Glutamatergic neuron (in vitro differentiated cells): Measurements from ENCODE around the gene OR1J1. TPM values are rescaled to one million over a fixed set of nuclear protein-coding genes. Genes with fewer than 3 reads are reported as not detected.

Experiments used
- DNase-seq: peaks from one replicate; pipeline ENCODE4 v3.0.0; 2022
- H3K27ac Mint-ChIP-seq: one replicate; pipeline ENCODE4 v1.8.0; 2020; ENCODE audit warnings: mild to moderate bottlenecking, mixed read lengths, inconsistent platforms; ENCODE audit not compliant: unreplicated experiment
- H3K27me3 Mint-ChIP-seq: one replicate; pipeline ENCODE4 v1.8.0; 2020; ENCODE audit warnings: mild to moderate bottlenecking, moderate library complexity, mixed read lengths, inconsistent platforms; ENCODE audit not compliant: unreplicated experiment
- H3K36me3 Mint-ChIP-seq: one replicate; pipeline ENCODE4 v1.8.0; 2020; ENCODE audit warnings: mild to moderate bottlenecking, mixed read lengths, inconsistent platforms; ENCODE audit not compliant: unreplicated experiment
- H3K4me1 Mint-ChIP-seq: one replicate; pipeline ENCODE4 v1.8.0; 2020; ENCODE audit warnings: mild to moderate bottlenecking, low read depth, mixed read lengths, inconsistent platforms; ENCODE audit not compliant: unreplicated experiment
- H3K4me3 Mint-ChIP-seq: one replicate; pipeline ENCODE4 v1.8.0; 2020; ENCODE audit warnings: mild to moderate bottlenecking, mixed read lengths, inconsistent platforms; ENCODE audit not compliant: unreplicated experiment
- H3K9me3 Mint-ChIP-seq: one replicate; pipeline ENCODE4 v1.8.0; 2020; ENCODE audit warnings: mild to moderate bottlenecking, moderate library complexity, mixed read lengths, inconsistent platforms; ENCODE audit not compliant: unreplicated experiment
- total RNA-seq: library from RNA; stranded (reverse); fragmentation: NEBNext Ultra II Directional; extraction: Animal tissue kit (Norgen Biotek cat#: 25700); gene quantifications from one replicate; pipeline ENCODE4 v1.2.1, GENCODE V29; 2021; ENCODE audit not compliant: unreplicated experiment
- TF ChIP-seq, protein P1 (sequence below): fragments of 200-600 bp; sonication (generic); IDR thresholded peaks from one replicate; pipeline ENCODE4 v1.5.0; 2021; ENCODE audit not compliant: partially characterized antibody, unreplicated experiment

OR1J1 gene
- total RNA-seq, 1 donor from 2014 or later = not detected

DNA sequence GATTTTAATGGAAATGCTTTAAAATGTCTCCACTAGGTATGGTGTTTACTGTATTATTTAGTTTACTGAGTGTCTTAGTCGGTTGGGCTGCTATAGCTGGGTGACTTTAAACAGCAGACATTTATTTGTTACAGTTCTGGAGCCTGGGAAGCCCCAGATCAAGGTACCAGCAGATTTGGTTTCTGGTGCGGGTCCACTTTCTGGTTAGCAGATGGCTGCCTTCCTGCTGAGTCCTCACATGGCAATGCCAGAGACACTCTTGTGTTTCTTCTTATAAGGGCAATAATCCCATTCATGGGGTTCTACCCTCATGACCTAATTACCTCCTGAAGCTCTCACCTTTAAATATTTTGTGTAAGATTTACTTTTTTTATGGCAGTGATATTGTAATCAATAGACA lies 40.5 kb upstream of the OR1J1 start:
- Mint-ChIP-seq H3K4me1 (no peaks in the 10 kb centered on the region), H3K36me3 (no peaks in the 10 kb centered on the region), H3K27ac (no peak overlapping the region), H3K9me3 (no peaks in the 10 kb centered on the region), H3K4me3 (no peak overlapping the region), H3K27me3 (peaks cover 2% of the 10 kb centered on the region)
- TF ChIP-seq, protein P1, sequence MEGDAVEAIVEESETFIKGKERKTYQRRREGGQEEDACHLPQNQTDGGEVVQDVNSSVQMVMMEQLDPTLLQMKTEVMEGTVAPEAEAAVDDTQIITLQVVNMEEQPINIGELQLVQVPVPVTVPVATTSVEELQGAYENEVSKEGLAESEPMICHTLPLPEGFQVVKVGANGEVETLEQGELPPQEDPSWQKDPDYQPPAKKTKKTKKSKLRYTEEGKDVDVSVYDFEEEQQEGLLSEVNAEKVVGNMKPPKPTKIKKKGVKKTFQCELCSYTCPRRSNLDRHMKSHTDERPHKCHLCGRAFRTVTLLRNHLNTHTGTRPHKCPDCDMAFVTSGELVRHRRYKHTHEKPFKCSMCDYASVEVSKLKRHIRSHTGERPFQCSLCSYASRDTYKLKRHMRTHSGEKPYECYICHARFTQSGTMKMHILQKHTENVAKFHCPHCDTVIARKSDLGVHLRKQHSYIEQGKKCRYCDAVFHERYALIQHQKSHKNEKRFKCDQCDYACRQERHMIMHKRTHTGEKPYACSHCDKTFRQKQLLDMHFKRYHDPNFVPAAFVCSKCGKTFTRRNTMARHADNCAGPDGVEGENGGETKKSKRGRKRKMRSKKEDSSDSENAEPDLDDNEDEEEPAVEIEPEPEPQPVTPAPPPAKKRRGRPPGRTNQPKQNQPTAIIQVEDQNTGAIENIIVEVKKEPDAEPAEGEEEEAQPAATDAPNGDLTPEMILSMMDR = no peak
- no peak for DNase-seq

DNA sequence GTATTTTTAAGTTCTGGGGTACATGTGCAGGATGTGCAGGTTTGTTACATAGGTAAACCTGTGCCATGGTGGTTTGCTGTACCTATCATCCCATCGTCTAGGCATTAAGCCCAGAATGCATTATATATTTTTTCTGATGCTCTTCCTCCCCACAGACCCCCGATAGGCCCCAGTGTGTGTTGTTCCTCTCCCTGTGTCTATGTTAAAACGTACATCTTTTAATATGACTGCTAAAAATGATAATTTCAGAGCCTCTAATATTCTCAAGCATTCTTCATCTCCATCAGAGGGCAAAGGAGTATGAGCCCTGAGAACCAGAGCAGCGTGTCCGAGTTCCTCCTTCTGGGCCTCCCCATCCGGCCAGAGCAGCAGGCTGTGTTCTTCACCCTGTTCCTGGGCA lies 32.8 kb upstream of the OR1J1 start, which contains the start of gene OR1J2:
TSS of gene OR1J2 (plus strand) at position 301 of the 400 bp plus-strand sequence. CDS start at position 301, 0 bp downstream.
- Mint-ChIP-seq H3K27me3 (peaks cover 2% of the 10 kb centered on the region), H3K9me3 (no peaks in the 10 kb centered on the region), H3K4me3 (no peak within 1 kb of the TSS), H3K27ac (no peak within 1 kb of the TSS), H3K36me3 (no peaks in the 10 kb centered on the region), H3K4me1 (no peaks in the 10 kb centered on the region)
- no peak for DNase-seq
- TF ChIP-seq, protein P1 = no peak

DNA sequence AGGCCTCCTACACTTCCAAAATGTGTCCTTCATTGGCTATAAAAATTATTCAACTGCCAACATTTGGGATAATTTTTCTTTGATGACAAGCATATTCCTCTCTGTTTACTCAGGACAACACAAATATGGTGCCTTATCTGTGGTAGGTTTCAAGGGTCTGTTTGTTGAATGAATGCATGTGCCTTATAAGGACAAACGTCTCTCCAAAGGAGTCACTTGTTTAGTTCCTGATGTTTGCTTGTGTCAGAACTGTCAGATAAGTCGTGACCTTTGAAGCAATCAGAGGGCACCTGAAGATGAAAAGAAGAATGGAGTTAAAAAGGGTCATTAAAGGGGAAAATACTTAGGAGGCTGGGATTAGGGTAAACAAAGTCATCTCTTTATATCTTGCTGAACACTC lies 29.2 kb upstream of the OR1J1 start:
- H3K4me1 Mint-ChIP-seq = no peaks in the 10 kb centered on the region
- peaks cover 2% of the 10 kb centered on the region for H3K27me3 Mint-ChIP-seq
- no peaks in the 10 kb centered on the region for H3K36me3 Mint-ChIP-seq
- no peaks in the 10 kb centered on the region for H3K9me3 Mint-ChIP-seq
- TF ChIP-seq, protein P1 = no peak
- no peak for DNase-seq
- H3K4me3 Mint-ChIP-seq = no peak overlapping the region
- H3K27ac Mint-ChIP-seq = no peak overlapping the region

DNA sequence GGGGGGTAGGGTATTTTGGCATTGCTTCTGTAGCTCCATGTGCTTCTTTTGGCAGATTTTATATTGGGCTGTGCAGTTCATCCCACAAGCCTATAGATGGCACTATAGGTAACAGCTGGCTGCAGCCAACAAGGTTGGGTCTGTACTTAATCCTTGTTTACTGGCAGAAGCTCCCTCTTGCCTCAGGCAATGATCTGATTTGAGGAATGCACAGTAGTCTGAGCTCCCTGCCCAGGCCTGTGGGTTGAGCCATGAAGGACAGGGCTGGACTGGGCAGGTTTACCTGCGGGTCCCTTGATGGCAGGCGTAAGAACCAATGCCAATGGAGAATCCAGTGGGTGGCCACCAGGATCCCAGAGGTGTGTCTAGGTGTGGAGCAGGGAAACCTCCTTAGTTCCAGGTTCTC lies 21.2 kb upstream of the OR1J1 start:
- DNase-seq = peak; percentile 20
- Mint-ChIP-seq H3K27ac (no peak overlapping the region), H3K9me3 (no peaks in the 10 kb centered on the region), H3K4me3 (no peak overlapping the region), H3K27me3 (no peaks in the 10 kb centered on the region), H3K36me3 (no peaks in the 10 kb centered on the region), H3K4me1 (no peaks in the 10 kb centered on the region)
- TF ChIP-seq, protein P1 = peak; percentile 82

DNA sequence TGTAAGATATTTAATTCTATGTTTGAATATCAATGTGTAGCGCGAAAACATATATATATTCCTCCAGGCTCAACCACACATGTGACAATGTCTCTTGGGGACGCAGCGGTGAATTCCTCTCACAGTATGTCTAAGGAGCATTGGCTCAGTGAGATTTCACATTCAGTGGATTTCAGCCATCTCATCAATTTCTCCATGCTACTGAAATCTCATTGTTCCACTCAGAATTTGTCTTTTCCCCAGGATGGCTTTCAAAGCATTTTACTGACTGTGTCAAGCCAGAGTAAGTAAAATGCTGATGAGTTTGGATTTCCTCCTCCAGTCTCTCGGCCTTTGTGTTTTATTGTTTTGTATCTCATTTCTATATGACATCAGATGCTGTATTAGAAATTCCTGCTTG lies 1.3 kb upstream of the OR1J1 start:
- Mint-ChIP-seq H3K9me3 (no peaks in the 10 kb centered on the region), H3K27ac (no peak overlapping the region), H3K4me1 (no peaks in the 10 kb centered on the region), H3K36me3 (no peaks in the 10 kb centered on the region), H3K27me3 (peaks cover 2% of the 10 kb centered on the region), H3K4me3 (no peak overlapping the region)
- no peak for DNase-seq
- TF ChIP-seq, protein P1 = no peak
